ENCODE results near the gene RNF212B.

Gene RNF212B

GRCh38 chr14:23297096-23297495, 59.4 kb downstream of the RNF212B start:
- DNase-seq: no peak

GRCh38 chr14:23297611-23298277, 60.0 kb downstream of the RNF212B start:
- no peak for DNase-seq

- peak; percentile 90 for DNase-seq
These were observed 61.6 kb downstream of the RNF212B start for GRCh38 chr14:23299211-23299957.

- DNase-seq: no peak
These were observed 62.4 kb downstream of the RNF212B start for GRCh38 chr14:23299986-23300686.

- DNase-seq: peak; percentile 96
These were observed 63.0 kb downstream of the RNF212B start for GRCh38 chr14:23300687-23301223.

- DNase-seq: peak; percentile 100
These were observed 63.7 kb downstream of the RNF212B start for GRCh38 chr14:23301288-23301968.

- DNase-seq: no peak
These were observed 64.2 kb downstream of the RNF212B start for GRCh38 chr14:23301969-23302289.

GRCh38 chr14:23302290-23303225, 64.8 kb downstream of the RNF212B start, which contains the start of gene PPP1R3E:
Gene PPP1R3E (minus strand): TSS chr14:23302859. CDS start chr14:23302576, 283 bp downstream.
- DNase-seq: peak; percentile 100

- DNase-seq: peak; percentile 100
These were observed 68.8 kb downstream of the RNF212B start, which contains the start of gene BCL2L2 for GRCh38 chr14:23306412-23307145. Gene BCL2L2 (plus strand): TSS chr14:23306833. CDS start chr14:23307768, 935 bp downstream.

- no peak for DNase-seq
These were observed 69.4 kb downstream of the RNF212B start for GRCh38 chr14:23307146-23307530.

GRCh38 chr14:23307687-23308644, 70.2 kb downstream of the RNF212B start:
- DNase-seq: no peak

GRCh38 chr14:23308721-23309445, 71.1 kb downstream of the RNF212B start:
- DNase-seq: no peak

GRCh38 chr14:23310546-23310945, 72.8 kb downstream of the RNF212B start:
- DNase-seq: no peak

- DNase-seq: no peak
These were observed 78.6 kb downstream of the RNF212B start for GRCh38 chr14:23316300-23316699.

- DNase-seq: no peak
These were observed 82.2 kb downstream of the RNF212B start for GRCh38 chr14:23319746-23320583.

GRCh38 chr14:23320584-23321571, 83.1 kb downstream of the RNF212B start, which contains the start of gene PABPN1:
Gene PABPN1 (plus strand): TSS chr14:23321457. CDS start chr14:23321470, 13 bp downstream.
- peak; percentile 100 for DNase-seq

Measured in NCI-H82 (cell line).